Natural killer cell (primary cell): ENCODE results near the gene KCNH3. TPM values are rescaled to one million over a fixed set of nuclear protein-coding genes. Genes with fewer than 3 reads are reported as not detected.

ENCODE experiments used
- ATAC-seq, 3 donors: fragments of 150-1000 bp in 2 of 3; fragments of 200-7000 bp in 1 of 3; cut with Tn5 transposase; 1 replicate in 1 of 3; 2 replicates in 2 of 3; pipeline ENCODE4 v1.10.0; 2021; ENCODE audit warnings: mild to moderate bottlenecking in 2 of 3, moderate library complexity in 2 of 3
- DNase-seq, 2 donors: peaks; one replicate each; pipeline versions ENCODE4 v3.0.0 to v3.0.0-alpha.2; 2013 to 2021; ENCODE audit warnings: mixed read lengths in 1 of 2
- H3K27ac ChIP-seq: one replicate; pipeline ENCODE4 v1.5.1; 2013; ENCODE audit warnings: mild to moderate bottlenecking, low read length
- H3K27me3 ChIP-seq: one replicate; pipeline ENCODE4 v1.6.1; 2013; ENCODE audit warnings: low read length; ENCODE audit not compliant: control insufficient read depth, insufficient read depth
- H3K36me3 ChIP-seq: one replicate; pipeline ENCODE4 v1.6.1; 2013; ENCODE audit warnings: low read length; ENCODE audit not compliant: control insufficient read depth, insufficient read depth
- H3K4me1 ChIP-seq: one replicate; pipeline ENCODE4 v1.6.1; 2013; ENCODE audit warnings: low read length; ENCODE audit not compliant: control insufficient read depth, insufficient read depth
- H3K4me3 ChIP-seq: one replicate; pipeline ENCODE4 v1.5.1; 2013; ENCODE audit warnings: low read length
- H3K9me3 ChIP-seq: one replicate; pipeline ENCODE4 v1.6.1; 2013; ENCODE audit warnings: low read length; ENCODE audit not compliant: control insufficient read depth, insufficient read depth
- H3K27ac Mint-ChIP-seq, 2 donors: one replicate each; pipeline ENCODE4 v1.8.0; 2022; ENCODE audit warnings: mild to moderate bottlenecking in 2 of 2, mixed read lengths in 2 of 2, moderate library complexity in 1 of 2
- H3K27me3 Mint-ChIP-seq, 2 donors: one replicate each; pipeline ENCODE4 v1.8.0; 2022; ENCODE audit warnings: low read depth in 2 of 2, mixed read lengths in 2 of 2
- H3K36me3 Mint-ChIP-seq: one replicate; pipeline ENCODE4 v1.8.0; 2022; ENCODE audit warnings: mixed read lengths
- H3K4me1 Mint-ChIP-seq, 2 donors: one replicate each; pipeline ENCODE4 v1.8.0; 2022; ENCODE audit warnings: mixed read lengths in 2 of 2
- H3K4me3 Mint-ChIP-seq: one replicate; pipeline ENCODE4 v1.8.0; 2022; ENCODE audit warnings: mild to moderate bottlenecking, moderate library complexity, mixed read lengths
- H3K9me3 Mint-ChIP-seq, 2 donors: one replicate each; pipeline ENCODE4 v1.8.0; 2022; ENCODE audit warnings: mixed read lengths in 2 of 2
- WGBS: methylation state at CpG from one replicate; pipeline ENCODE4 v1.1.7; 2013; ENCODE audit warnings: missing lambda C conversion rate; ENCODE audit not compliant: insufficient coverage; 5-methylcytosine and 5-hydroxymethylcytosine counted together
- intact Hi-C: fragments of 100-400 bp; cut with micrococcal nuclease; formaldehyde crosslinking; loops from one replicate; pipeline ENCODE4 v1.14.2; 2022
- total RNA-seq, 4 donors: library from RNA; stranded (reverse); fragments of 120-200 nt in 1 of 4; gene quantifications; one replicate each; pipeline versions ENCODE4 v1.2.3 to v1.2.4, GENCODE V29; 2013 to 2022
- TF ChIP-seq, protein P1 (sequence below): fragments of 200-600 bp; IDR thresholded peaks from one replicate; pipeline ENCODE4 v1.8.0; 2022; ENCODE audit warnings: antibody characterized with exemption

Gene KCNH3
- total RNA-seq, 3 donors from 2014 or later (not counting 1 experiment from before 2014, with no cell fraction given): 1.2 to 1.7 (median 1.6) TPM

GRCh38 chr12:49545815-49546214 is 7.0 kb downstream of the KCNH3 start:
- TF ChIP-seq, protein P1, sequence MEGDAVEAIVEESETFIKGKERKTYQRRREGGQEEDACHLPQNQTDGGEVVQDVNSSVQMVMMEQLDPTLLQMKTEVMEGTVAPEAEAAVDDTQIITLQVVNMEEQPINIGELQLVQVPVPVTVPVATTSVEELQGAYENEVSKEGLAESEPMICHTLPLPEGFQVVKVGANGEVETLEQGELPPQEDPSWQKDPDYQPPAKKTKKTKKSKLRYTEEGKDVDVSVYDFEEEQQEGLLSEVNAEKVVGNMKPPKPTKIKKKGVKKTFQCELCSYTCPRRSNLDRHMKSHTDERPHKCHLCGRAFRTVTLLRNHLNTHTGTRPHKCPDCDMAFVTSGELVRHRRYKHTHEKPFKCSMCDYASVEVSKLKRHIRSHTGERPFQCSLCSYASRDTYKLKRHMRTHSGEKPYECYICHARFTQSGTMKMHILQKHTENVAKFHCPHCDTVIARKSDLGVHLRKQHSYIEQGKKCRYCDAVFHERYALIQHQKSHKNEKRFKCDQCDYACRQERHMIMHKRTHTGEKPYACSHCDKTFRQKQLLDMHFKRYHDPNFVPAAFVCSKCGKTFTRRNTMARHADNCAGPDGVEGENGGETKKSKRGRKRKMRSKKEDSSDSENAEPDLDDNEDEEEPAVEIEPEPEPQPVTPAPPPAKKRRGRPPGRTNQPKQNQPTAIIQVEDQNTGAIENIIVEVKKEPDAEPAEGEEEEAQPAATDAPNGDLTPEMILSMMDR: no peak
- Histone ChIP-seq H3K4me1 (peaks cover 13% of the 10 kb centered on the region), H3K27me3 (peaks cover 7% of the 10 kb centered on the region), H3K36me3 (no peaks in the 10 kb centered on the region), H3K9me3 (no peaks in the 10 kb centered on the region), H3K4me3 (no peak overlapping the region), H3K27ac (no peak overlapping the region)
- H3K27ac Mint-ChIP-seq: no peak overlapping the region
- 76% methylated on average over 4 of the region's 4 CpGs for WGBS
- no peaks in the 10 kb centered on the region for H3K9me3 Mint-ChIP-seq
- H3K36me3 Mint-ChIP-seq: no peaks in the 10 kb centered on the region
- ATAC-seq: no peak
- H3K27me3 Mint-ChIP-seq: peaks cover 14 to 34% of the 10 kb centered on the region in 2 donors
- H3K4me3 Mint-ChIP-seq: no peak overlapping the region
- peaks cover 0 to 21% of the 10 kb centered on the region in 2 donors for H3K4me1 Mint-ChIP-seq
- intact Hi-C loops: no loop called here
- DNase-seq: no peak

- peaks cover 13% of the 10 kb centered on the region for H3K4me1 ChIP-seq
- intact Hi-C loops: no loop called here
- H3K27me3 ChIP-seq: peaks cover 7% of the 10 kb centered on the region
- no peaks in the 10 kb centered on the region for H3K36me3 Mint-ChIP-seq
- WGBS: 95% methylated on average over 3 of the region's 3 CpGs
- no peaks in the 10 kb centered on the region for H3K36me3 ChIP-seq
- ATAC-seq: no peak
- H3K4me3 Mint-ChIP-seq: no peak overlapping the region
- H3K9me3 ChIP-seq: no peaks in the 10 kb centered on the region
- peaks cover 0 to 18% of the 10 kb centered on the region in 2 donors for H3K4me1 Mint-ChIP-seq
- H3K27ac ChIP-seq: no peak overlapping the region
- H3K27ac Mint-ChIP-seq: no peak overlapping the region
- DNase-seq: no peak
- H3K27me3 Mint-ChIP-seq: peaks cover 14 to 30% of the 10 kb centered on the region in 2 donors
- no peaks in the 10 kb centered on the region for H3K9me3 Mint-ChIP-seq
- TF ChIP-seq, protein P1: no peak
- H3K4me3 ChIP-seq: no peak overlapping the region
These were observed 7.7 kb downstream of the KCNH3 start for GRCh38 chr12:49546481-49546880.

DNA sequence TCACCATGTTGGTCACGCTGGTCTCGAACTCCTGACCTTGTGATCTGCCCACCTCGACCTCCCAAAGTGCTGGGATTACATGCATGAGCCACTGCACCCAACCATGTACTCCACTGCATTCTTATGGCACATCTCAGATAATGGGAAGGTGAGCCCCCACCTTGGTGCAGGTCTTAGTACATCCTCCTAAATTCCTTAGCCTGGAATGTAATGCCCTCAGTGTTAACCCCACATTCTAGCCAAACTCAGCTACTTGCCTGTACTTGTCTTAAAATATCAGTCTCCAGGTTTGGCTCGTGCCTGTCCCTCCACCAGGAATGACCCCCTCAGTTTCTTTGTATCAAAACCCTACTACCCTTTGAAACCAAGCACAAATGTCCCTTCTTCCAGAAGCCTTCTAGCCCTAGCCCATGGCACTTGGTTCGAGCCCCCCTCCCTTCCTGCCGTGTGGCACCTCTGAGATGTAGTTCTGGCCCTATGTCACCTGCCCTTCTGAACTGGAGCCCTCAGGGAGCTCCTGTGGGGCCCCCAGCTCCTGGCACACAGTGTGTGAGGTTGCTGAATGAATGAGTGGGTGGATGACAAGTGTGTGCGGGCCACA is 8.4 kb downstream of the KCNH3 start:
- no peak overlapping the region for H3K4me3 ChIP-seq
- no peaks in the 10 kb centered on the region for H3K9me3 ChIP-seq
- peaks cover 13% of the 10 kb centered on the region for H3K4me1 ChIP-seq
- WGBS: 80% methylated on average over 7 of the region's 7 CpGs
- H3K27ac ChIP-seq: no peak overlapping the region
- H3K9me3 Mint-ChIP-seq: no peaks in the 10 kb centered on the region
- H3K36me3 ChIP-seq: no peaks in the 10 kb centered on the region
- peaks cover 7% of the 10 kb centered on the region for H3K27me3 ChIP-seq
- ATAC-seq: no peak
- H3K4me3 Mint-ChIP-seq: no peak overlapping the region
- H3K4me1 Mint-ChIP-seq: peaks cover 0 to 17% of the 10 kb centered on the region in 2 donors
- H3K27ac Mint-ChIP-seq: no peak overlapping the region
- TF ChIP-seq, protein P1: no peak
- H3K27me3 Mint-ChIP-seq: peaks cover 14 to 30% of the 10 kb centered on the region in 2 donors
- intact Hi-C loops: no loop called here
- no peak for DNase-seq
- no peaks in the 10 kb centered on the region for H3K36me3 Mint-ChIP-seq

DNA sequence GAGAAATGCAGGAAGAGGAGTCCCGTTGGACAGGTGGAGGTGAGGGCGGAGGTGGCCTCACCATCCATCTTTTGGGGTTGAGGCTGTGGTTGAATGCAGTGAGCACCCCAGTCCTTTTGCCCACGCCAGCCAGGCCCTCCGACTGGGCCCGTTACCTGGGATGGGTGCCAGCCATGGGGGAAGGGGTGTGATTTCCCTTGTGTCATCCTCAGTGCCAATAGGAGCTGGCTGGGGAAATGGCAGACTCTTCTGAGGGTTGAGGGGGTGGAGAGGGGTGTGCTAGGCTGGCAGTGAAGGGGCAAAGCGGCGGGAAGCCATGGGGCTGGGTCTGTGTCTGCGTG is 9.6 kb downstream of the KCNH3 start:
- no peak overlapping the region for H3K27ac Mint-ChIP-seq
- H3K4me3 Mint-ChIP-seq: peak overlapping the region; percentile 63
- 44% methylated on average over 8 of the region's 8 CpGs for WGBS
- intact Hi-C loops: no loop called here
- DNase-seq (no peak), ATAC-seq (peak in 1 of 3 donors; percentile 18)
- peaks cover 13% of the 10 kb centered on the region for H3K4me1 ChIP-seq
- no peaks in the 10 kb centered on the region for H3K36me3 Mint-ChIP-seq
- H3K27me3 Mint-ChIP-seq: peaks cover 11 to 34% of the 10 kb centered on the region in 2 donors
- no peaks in the 10 kb centered on the region for H3K36me3 ChIP-seq
- peaks cover 7% of the 10 kb centered on the region for H3K27me3 ChIP-seq
- peak overlapping the region; percentile 29 for H3K4me3 ChIP-seq
- H3K4me1 Mint-ChIP-seq: peaks cover 0 to 17% of the 10 kb centered on the region in 2 donors
- no peaks in the 10 kb centered on the region for H3K9me3 Mint-ChIP-seq
- H3K27ac ChIP-seq: no peak overlapping the region
- TF ChIP-seq, protein P1: no peak
- H3K9me3 ChIP-seq: no peaks in the 10 kb centered on the region
